IMR-90 (cell line): ENCODE data around the gene MIOX. TPM values are rescaled to one million over a fixed set of nuclear protein-coding genes. Genes with fewer than 3 reads are reported as not detected.

Experiments
- ATAC-seq: fragments of 200-7000 bp; cut with Tn5 transposase; 2 replicates; pipeline ENCODE4 v1.9.1; 2020; ENCODE audit warnings: low read depth, mild to moderate bottlenecking, moderate library complexity
- BruUV-seq: library from RNA; stranded (reverse); fragments of 400-500 nt; replicated peaks from 2 replicates; lab custom pipeline; 2021; lab: Mats Ljungman, UMichigan
- CTCF ChIA-PET: fragments of 300-600 bp; formaldehyde crosslinking; extraction: SDS; loops from one replicate; lab custom pipeline; 2021; ENCODE audit warnings: antibody characterized with exemption; lab: Yijun Ruan, JAX
- POLR2A ChIA-PET: fragments of 300-600 bp; sonication (Branson Sonifier 250); formaldehyde crosslinking; loops from one replicate; lab custom pipeline; 2022; ENCODE audit warnings: antibody characterized with exemption; ENCODE audit not compliant: unreplicated experiment; lab: Charles Lee
- DNase-seq: peaks from one replicate; pipeline ENCODE4 v3.0.0; 2013
- H2AFZ ChIP-seq: replicated peaks from 2 replicates; pipeline ENCODE3; 2013; ENCODE audit warnings: low read length, mild to moderate bottlenecking; ENCODE audit not compliant: poor library complexity
- H2AK5ac ChIP-seq: 2 replicates; pipeline ENCODE4 v1.6.1; 2013; ENCODE audit warnings: low read depth, low read length, inconsistent platforms
- H2AK9ac ChIP-seq: replicated peaks from 2 replicates; pipeline ENCODE3; 2013; ENCODE audit warnings: mild to moderate bottlenecking, low read depth, low read length, moderate library complexity; ENCODE audit not compliant: poor library complexity
- H2BK120ac ChIP-seq: 2 replicates; pipeline ENCODE4 v1.6.1; 2013; ENCODE audit warnings: low read depth, low read length, inconsistent platforms
- H2BK15ac ChIP-seq: 3 replicates; pipeline ENCODE4 v1.6.1; 2013; ENCODE audit warnings: low read depth, low read length, inconsistent platforms
- H2BK20ac ChIP-seq: 2 replicates; pipeline ENCODE4 v1.6.1; 2013; ENCODE audit warnings: low read depth, mild to moderate bottlenecking, inconsistent platforms, low read length, moderate library complexity
- H2BK5ac ChIP-seq: 2 replicates; pipeline ENCODE4 v1.6.1; 2013; ENCODE audit warnings: mild to moderate bottlenecking, low read depth, low read length, inconsistent platforms; ENCODE audit not compliant: poor library complexity, severe bottlenecking
- H3K14ac ChIP-seq: replicated peaks from 2 replicates; pipeline ENCODE4 v1.6.1; 2013; ENCODE audit warnings: low read depth, low read length, inconsistent platforms
- H3K18ac ChIP-seq: 2 replicates; pipeline ENCODE4 v1.6.1; 2013; ENCODE audit warnings: low read depth, low read length, control low read depth
- H3K23ac ChIP-seq: 2 replicates; pipeline ENCODE4 v1.6.1; 2013; ENCODE audit warnings: low read depth, low read length, inconsistent platforms
- H3K27ac ChIP-seq: 2 replicates; pipeline ENCODE4 v1.5.1; 2013; ENCODE audit warnings: mild to moderate bottlenecking, control low read depth, low read length; ENCODE audit not compliant: insufficient read depth
- H3K27me3 ChIP-seq: 2 replicates; pipeline ENCODE4 v1.6.1; 2013; ENCODE audit warnings: low read length; ENCODE audit not compliant: control insufficient read depth, insufficient read depth
- H3K36me3 ChIP-seq: 2 replicates; pipeline ENCODE4 v1.6.1; 2013; ENCODE audit warnings: low read length, mixed read lengths; ENCODE audit not compliant: control insufficient read depth, insufficient read depth
- H3K4ac ChIP-seq: 2 replicates; pipeline ENCODE4 v1.6.1; 2013; ENCODE audit warnings: low read depth, low read length, inconsistent platforms
- H3K4me1 ChIP-seq: 2 replicates; pipeline ENCODE4 v1.6.1; 2013; ENCODE audit warnings: low read length, mixed read lengths; ENCODE audit not compliant: control insufficient read depth, insufficient read depth
- H3K4me2 ChIP-seq: 2 replicates; pipeline ENCODE4 v1.6.1; 2013; ENCODE audit warnings: low read depth, mild to moderate bottlenecking, control low read depth, low read length, moderate library complexity
- H3K4me3 ChIP-seq: 2 replicates; pipeline ENCODE4 v1.5.1; 2013; ENCODE audit warnings: low read depth, mild to moderate bottlenecking, control low read depth, low read length, moderate library complexity; ENCODE audit not compliant: insufficient read depth
- H3K56ac ChIP-seq: 2 replicates; pipeline ENCODE4 v1.6.1; 2013; ENCODE audit warnings: low read length, inconsistent platforms; ENCODE audit not compliant: insufficient read depth; ENCODE audit errors: extremely low read depth
- H3K79me1 ChIP-seq, 2 experiments: 2 replicates each; pipeline ENCODE4 v1.6.1; 2013; ENCODE audit warnings: low read length in 2 of 2, inconsistent platforms in 1 of 2, low read depth in 1 of 2
- H3K9ac ChIP-seq: 2 replicates; pipeline ENCODE4 v1.6.1; 2013; ENCODE audit warnings: low read depth, low read length, control low read depth
- H3K9me1 ChIP-seq: 2 replicates; pipeline ENCODE4 v1.6.1; 2013; ENCODE audit warnings: low read length, inconsistent platforms; ENCODE audit not compliant: insufficient read depth
- H3K9me3 ChIP-seq: 2 replicates; pipeline ENCODE4 v1.6.1; 2013; ENCODE audit warnings: low read length; ENCODE audit not compliant: control insufficient read depth, insufficient read depth
- H4K20me1 ChIP-seq: 2 replicates; pipeline ENCODE4 v1.6.1; 2013; ENCODE audit warnings: low read length, inconsistent platforms; ENCODE audit not compliant: insufficient read depth
- H4K5ac ChIP-seq: 2 replicates; pipeline ENCODE4 v1.6.1; 2013; ENCODE audit warnings: mild to moderate bottlenecking, low read depth, low read length, control low read depth
- H4K8ac ChIP-seq, 2 experiments: 2 replicates each; pipeline ENCODE4 v1.6.1; 2013; ENCODE audit warnings: low read depth in 2 of 2, low read length in 2 of 2, control low read depth in 1 of 2, inconsistent platforms in 1 of 2
- H4K91ac ChIP-seq: 2 replicates; pipeline ENCODE4 v1.6.1; 2013; ENCODE audit warnings: low read depth, low read length, inconsistent platforms; ENCODE audit not compliant: insufficient read depth
- BHLHE40 ChIP-seq: fragments of 150-350 bp; IDR thresholded peaks from 2 replicates; pipeline ENCODE4 v1.6.1; 2016; ENCODE audit warnings: mild to moderate bottlenecking, low read depth, low read length
- CEBPB ChIP-seq: IDR thresholded peaks from 2 replicates; pipeline ENCODE4 v1.6.1; 2012; ENCODE audit warnings: low read depth, low read length, improper control_type of control experiment
- CHD1 ChIP-seq: IDR thresholded peaks from 2 replicates; pipeline ENCODE4 v1.6.1; 2012; ENCODE audit warnings: low read depth, low read length, improper control_type of control experiment
- FOS ChIP-seq: fragments of 150-350 bp; IDR thresholded peaks from 2 replicates; pipeline ENCODE4 v1.6.1; 2016; ENCODE audit warnings: low read depth, low read length
- MAFK ChIP-seq: IDR thresholded peaks from 2 replicates; pipeline ENCODE4 v1.6.1; 2012; ENCODE audit warnings: low read depth, low read length, improper control_type of control experiment
- MAZ ChIP-seq: IDR thresholded peaks from 2 replicates; pipeline ENCODE4 v1.6.1; 2012; ENCODE audit warnings: low read depth, mild to moderate bottlenecking, low read length, improper control_type of control experiment, moderate library complexity, borderline replicate concordance
- MXI1 ChIP-seq: IDR thresholded peaks from 2 replicates; pipeline ENCODE4 v1.6.1; 2012; ENCODE audit warnings: low read depth, mild to moderate bottlenecking, low read length, moderate library complexity, borderline replicate concordance
- NFE2L2 ChIP-seq: fragments of 150-350 bp; IDR thresholded peaks from 2 replicates; pipeline ENCODE4 v1.6.1; 2016; ENCODE audit warnings: low read depth, mild to moderate bottlenecking, low read length
- RAD21 ChIP-seq: IDR thresholded peaks from 2 replicates; pipeline ENCODE4 v1.6.1; 2012; ENCODE audit warnings: low read length, improper control_type of control experiment
- RCOR1 ChIP-seq: IDR thresholded peaks from 2 replicates; pipeline ENCODE4 v1.6.1; 2012; ENCODE audit warnings: mild to moderate bottlenecking, low read length, improper control_type of control experiment; ENCODE audit not compliant: insufficient replicate concordance
- RFX5 ChIP-seq: IDR thresholded peaks from 2 replicates; pipeline ENCODE4 v1.8.0; 2012; ENCODE audit warnings: low read depth, mild to moderate bottlenecking, low read length, moderate library complexity
- SMC3 ChIP-seq: fragments of 150-350 bp; IDR thresholded peaks from 2 replicates; pipeline ENCODE4 v1.6.1; 2016; ENCODE audit warnings: low read depth, mild to moderate bottlenecking, antibody characterized with exemption, low read length, moderate library complexity
- WGBS, 2 experiments: methylation state at CpG; one replicate each; pipeline versions ENCODE4 v1.1.5 to v1.1.7; 2013; ENCODE audit warnings: missing lambda C conversion rate in 2 of 2; ENCODE audit not compliant: insufficient read length in 1 of 2; ENCODE audit errors: extremely low coverage in 2 of 2; 5-methylcytosine and 5-hydroxymethylcytosine counted together
- dilution Hi-C: fragments of 300-500 bp; cut with HindIII; formaldehyde crosslinking; loops from one replicate; pipeline ENCODE4 v1.14.3; 2018; ENCODE audit warnings: low sequenced_read_pairs; ENCODE audit not compliant: unreplicated experiment
- in situ Hi-C: fragments of 300-500 bp; cut with MboI; formaldehyde crosslinking; loops from 3 replicates; pipeline ENCODE4 v1.14.3; 2019; ENCODE audit warnings: low sequenced_read_pairs, inconsistent platforms, mixed read lengths
- intact Hi-C: fragments of 100-400 bp; cut with micrococcal nuclease; formaldehyde crosslinking; loops from 2 replicates; pipeline ENCODE4 v1.10.0; 2022
- polyA plus RNA-seq, 3 experiments: library from polyadenylated mRNA; depleted of rRNA; stranded (reverse); fragments of >200 nt; gene quantifications; 2 replicates each; pipeline ENCODE4 v1.2.3, GENCODE V29; 2012; ENCODE audit warnings: low replicate concordance in 1 of 3
- total RNA-seq: library from RNA; depleted of rRNA; stranded (reverse); fragments of >200 nt; gene quantifications from 2 replicates; pipeline ENCODE4 v1.2.3, GENCODE V29; 2012
- TF ChIP-seq, protein P1 (sequence below): fragments of 150-350 bp; IDR thresholded peaks from 2 replicates; pipeline ENCODE4 v1.6.1; 2017; ENCODE audit warnings: mild to moderate bottlenecking, antibody characterized with exemption, low read length, low read depth
- TF ChIP-seq, protein P2 (sequence below): conservative IDR thresholded peaks from 2 replicates; pipeline ENCODE4 v1.5.1; 2012; ENCODE audit warnings: mild to moderate bottlenecking, low read depth, low read length, improper control_type of control experiment

The MIOX gene
- total and polyA plus RNA-seq, 2 of the 4 experiments (the other 2 are of a cell fraction), result not detected

DNA sequence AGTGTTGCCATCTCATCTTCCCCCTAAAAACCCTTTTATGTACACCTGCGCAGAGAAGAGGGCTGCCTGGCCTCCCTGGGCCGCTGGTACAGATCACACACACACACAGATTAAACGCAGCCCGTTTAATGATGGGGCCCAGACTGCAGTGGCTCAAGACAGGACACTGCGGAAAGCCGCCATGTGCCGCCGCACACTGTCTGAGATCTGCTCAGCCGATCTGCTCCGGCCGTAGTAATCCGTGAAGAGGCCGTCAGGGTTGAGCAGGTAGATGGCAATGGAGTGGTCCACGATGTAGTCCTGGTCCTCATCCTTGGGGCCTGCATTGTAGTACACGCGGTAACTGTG is 36.8 kb downstream of the MIOX start:
- no peak overlapping the region for H4K5ac ChIP-seq
- H4K8ac ChIP-seq, result no peak overlapping the region
- peaks cover 13% of the 10 kb centered on the region for H3K4me1 ChIP-seq
- no peak overlapping the region for H2AFZ ChIP-seq
- no peak overlapping the region for H2AK5ac ChIP-seq
- no peak overlapping the region for H3K4me2 ChIP-seq
- no peak for DNase-seq
- intact Hi-C loops, result no loop called here
- peaks cover 12% of the 10 kb centered on the region for H3K9me1 ChIP-seq
- in situ Hi-C loops, result no loop called here
- no peak overlapping the region for H3K18ac ChIP-seq
- ChIA-PET CTCF (no interaction called here), POLR2A (no interaction called here)
- H3K14ac ChIP-seq, result no peak overlapping the region
- H3K4me3 ChIP-seq, result no peak overlapping the region
- no peak overlapping the region for H2BK5ac ChIP-seq
- no peak overlapping the region for H2AK9ac ChIP-seq
- no peak overlapping the region for H3K4ac ChIP-seq
- no peak for ATAC-seq
- no peaks in the 10 kb centered on the region for H3K9me3 ChIP-seq
- no peak for TF ChIP-seq RCOR1
- no peak for TF ChIP-seq MXI1
- TF ChIP-seq NFE2L2, result no peak
- no peak for TF ChIP-seq BHLHE40
- TF ChIP-seq, protein P1, sequence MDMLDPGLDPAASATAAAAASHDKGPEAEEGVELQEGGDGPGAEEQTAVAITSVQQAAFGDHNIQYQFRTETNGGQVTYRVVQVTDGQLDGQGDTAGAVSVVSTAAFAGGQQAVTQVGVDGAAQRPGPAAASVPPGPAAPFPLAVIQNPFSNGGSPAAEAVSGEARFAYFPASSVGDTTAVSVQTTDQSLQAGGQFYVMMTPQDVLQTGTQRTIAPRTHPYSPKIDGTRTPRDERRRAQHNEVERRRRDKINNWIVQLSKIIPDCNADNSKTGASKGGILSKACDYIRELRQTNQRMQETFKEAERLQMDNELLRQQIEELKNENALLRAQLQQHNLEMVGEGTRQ, result no peak
- TF ChIP-seq RAD21, result no peak
- no peak for TF ChIP-seq CHD1
- no peak for TF ChIP-seq MAFK
- TF ChIP-seq RFX5, result no peak
- no peak for TF ChIP-seq FOS
- no peak for TF ChIP-seq CEBPB
- no peak for TF ChIP-seq MAZ
- TF ChIP-seq SMC3, result no peak
- TF ChIP-seq, protein P2, sequence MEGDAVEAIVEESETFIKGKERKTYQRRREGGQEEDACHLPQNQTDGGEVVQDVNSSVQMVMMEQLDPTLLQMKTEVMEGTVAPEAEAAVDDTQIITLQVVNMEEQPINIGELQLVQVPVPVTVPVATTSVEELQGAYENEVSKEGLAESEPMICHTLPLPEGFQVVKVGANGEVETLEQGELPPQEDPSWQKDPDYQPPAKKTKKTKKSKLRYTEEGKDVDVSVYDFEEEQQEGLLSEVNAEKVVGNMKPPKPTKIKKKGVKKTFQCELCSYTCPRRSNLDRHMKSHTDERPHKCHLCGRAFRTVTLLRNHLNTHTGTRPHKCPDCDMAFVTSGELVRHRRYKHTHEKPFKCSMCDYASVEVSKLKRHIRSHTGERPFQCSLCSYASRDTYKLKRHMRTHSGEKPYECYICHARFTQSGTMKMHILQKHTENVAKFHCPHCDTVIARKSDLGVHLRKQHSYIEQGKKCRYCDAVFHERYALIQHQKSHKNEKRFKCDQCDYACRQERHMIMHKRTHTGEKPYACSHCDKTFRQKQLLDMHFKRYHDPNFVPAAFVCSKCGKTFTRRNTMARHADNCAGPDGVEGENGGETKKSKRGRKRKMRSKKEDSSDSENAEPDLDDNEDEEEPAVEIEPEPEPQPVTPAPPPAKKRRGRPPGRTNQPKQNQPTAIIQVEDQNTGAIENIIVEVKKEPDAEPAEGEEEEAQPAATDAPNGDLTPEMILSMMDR, result no peak
- no peak overlapping the region for H2BK20ac ChIP-seq
- H3K9ac ChIP-seq, result no peak overlapping the region
- peaks cover 11 to 40% of the 10 kb centered on the region in 2 experiments for H3K79me1 ChIP-seq
- H3K23ac ChIP-seq, result no peak overlapping the region
- no peaks in the 10 kb centered on the region for H3K27me3 ChIP-seq
- no peak overlapping the region for H4K91ac ChIP-seq
- no peak overlapping the region for H3K27ac ChIP-seq
- no TSS peak for BruUV-seq
- H3K36me3 ChIP-seq, result peaks cover 34% of the 10 kb centered on the region
- 100% methylated on average over 3 of the region's 16 CpGs; no CpG with 5 or more reads in 1 of the 2 experiments for WGBS, 2 experiments
- dilution Hi-C loops, result no loop called here
- H3K56ac ChIP-seq, result no peak overlapping the region
- no peak overlapping the region for H2BK120ac ChIP-seq
- H4K20me1 ChIP-seq, result peaks cover 19% of the 10 kb centered on the region
- no peak overlapping the region for H2BK15ac ChIP-seq
